TTC549 (cell line): ENCODE data around the gene GPATCH8.

Experiments used
- FAIRE-seq: peaks from 2 replicates; lab custom pipeline; 2012; peaks lifted over from hg19 to GRCh38; lab: Jason Lieb, UNC

Gene GPATCH8

GRCh38 chr17:44354582-44355561, 148.3 kb downstream of the GPATCH8 start:
- no peak for FAIRE-seq

DNA sequence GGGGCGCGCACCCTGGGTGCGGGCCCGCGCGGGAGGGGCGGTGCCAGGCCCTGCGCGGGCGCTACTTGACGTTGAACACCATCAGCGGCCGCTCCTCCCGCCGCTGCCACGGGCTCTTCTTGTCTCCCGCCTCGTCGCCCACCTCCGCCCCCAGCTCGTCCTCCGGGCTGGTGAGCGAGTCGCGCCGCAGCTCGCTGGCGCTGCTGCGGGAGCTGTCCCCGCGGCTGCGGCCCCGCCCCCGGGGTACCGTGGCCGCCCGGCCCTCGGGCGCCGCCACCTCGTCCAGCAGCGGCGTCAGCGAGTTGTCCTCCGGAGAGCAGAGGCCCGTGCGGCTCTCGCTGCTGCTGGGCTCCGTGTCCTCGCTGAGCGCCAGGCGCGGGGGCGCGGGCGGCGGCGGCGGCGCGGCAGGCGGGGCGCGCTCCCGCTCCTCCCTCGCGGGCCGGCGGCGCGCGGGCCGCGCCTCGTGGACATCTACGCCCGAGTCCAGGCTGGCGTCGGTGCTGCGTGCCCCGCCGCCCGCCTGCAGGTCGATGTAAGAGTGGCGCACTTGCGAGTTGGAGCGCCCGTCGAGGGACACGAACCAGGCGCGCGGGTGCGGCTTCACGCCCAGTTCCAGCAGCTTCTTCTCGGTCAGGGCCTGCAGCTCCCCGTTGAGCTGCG, 149.4 kb downstream of the GPATCH8 start:
- FAIRE-seq: no peak

DNA sequence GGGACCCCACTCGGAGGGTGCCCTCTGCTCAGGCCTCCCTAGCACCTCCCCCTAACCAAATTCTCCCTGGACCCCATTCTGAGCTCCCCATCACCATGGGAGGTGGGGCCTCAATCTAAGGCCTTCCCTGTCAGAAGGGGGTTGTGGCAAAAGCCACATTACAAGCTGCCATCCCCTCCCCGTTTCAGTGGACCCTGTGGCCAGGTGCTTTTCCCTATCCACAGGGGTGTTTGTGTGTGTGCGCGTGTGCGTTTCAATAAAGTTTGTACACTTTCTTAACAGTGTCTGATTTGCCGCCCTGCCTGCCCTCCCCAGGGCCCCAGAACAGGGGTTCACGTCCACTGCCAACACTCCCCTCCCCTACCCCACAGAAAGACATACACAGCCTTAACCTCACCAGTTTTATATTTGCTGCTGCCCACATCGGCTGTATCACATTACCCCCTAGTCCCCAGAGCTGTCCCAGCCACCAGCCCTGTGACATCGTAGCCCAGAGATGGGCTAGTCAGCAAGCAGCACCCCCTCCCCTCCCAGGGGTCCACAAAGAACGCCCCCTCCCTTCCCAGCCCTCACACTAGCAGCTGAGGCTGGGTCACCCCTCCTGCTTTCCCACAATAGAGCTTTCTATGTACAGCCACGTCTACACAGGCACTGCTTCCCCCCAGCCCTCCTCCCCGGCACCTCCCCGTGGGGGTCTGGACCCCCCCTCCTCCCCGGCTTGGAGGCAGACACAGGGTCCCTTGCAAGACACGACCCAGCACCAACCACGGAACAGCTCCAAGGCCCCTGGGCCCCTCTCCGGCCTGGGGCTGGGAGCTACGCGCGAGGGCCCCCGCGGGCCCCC, 150.2 kb downstream of the GPATCH8 start:
- no peak for FAIRE-seq

- FAIRE-seq: no peak
Observed at GRCh38 chr17:44351961-44352827, 151.0 kb downstream of the GPATCH8 start.

DNA sequence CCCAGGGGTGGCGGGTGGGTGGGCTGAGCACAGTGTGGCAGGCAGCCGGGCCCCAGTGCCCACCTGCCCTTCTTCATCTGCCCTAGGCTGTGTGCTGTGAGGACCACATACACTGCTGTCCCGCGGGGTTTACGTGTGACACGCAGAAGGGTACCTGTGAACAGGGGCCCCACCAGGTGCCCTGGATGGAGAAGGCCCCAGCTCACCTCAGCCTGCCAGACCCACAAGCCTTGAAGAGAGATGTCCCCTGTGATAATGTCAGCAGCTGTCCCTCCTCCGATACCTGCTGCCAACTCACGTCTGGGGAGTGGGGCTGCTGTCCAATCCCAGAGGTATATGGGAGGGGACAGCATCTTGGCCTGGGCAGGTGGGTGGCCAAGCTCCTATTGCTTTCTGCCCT, 151.7 kb downstream of the GPATCH8 start:
- FAIRE-seq: no peak

- no peak for FAIRE-seq
Observed at GRCh38 chr17:44350733-44351226, 152.4 kb downstream of the GPATCH8 start.

- no peak for FAIRE-seq
Observed at GRCh38 chr17:44349553-44350070, 153.6 kb downstream of the GPATCH8 start.

GRCh38 chr17:44348988-44349364, 154.2 kb downstream of the GPATCH8 start:
- no peak for FAIRE-seq

DNA sequence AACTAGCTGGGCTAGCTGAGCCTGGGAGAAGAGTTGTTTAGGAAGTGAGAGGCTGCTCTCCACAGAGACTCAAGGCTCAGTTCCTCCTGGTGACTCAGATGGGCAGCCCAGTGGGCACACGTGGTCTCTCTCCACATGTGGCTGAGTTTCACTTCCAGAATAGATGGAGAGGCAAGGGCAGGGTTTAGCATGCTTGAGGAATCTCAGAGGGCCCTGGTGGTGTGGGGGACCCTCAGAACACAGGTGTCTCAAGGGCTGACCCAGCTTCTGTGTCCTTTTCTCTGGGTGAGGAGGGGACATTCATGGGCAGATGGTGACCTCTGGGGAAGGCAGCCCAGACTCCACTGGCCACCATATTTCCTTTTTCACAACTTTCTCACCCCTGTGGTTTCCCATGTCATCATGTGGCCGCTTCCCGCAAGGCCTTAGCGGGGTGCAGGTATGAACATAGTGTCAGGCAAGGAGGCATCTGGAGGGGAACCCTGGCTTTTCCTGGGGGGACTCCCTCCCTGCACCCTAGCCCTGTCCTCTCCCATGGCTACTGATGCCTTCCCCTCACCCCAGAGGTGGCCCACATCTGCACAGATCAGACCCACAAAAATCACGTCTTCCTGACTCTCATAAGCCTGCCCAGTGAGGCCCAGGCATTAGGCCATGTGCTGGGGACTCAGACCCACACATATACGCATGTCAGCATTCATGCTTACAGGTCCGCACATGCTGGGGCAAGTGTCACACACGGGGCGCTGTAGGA, 154.8 kb downstream of the GPATCH8 start:
- FAIRE-seq: no peak
